Endothelial cell of umbilical vein (primary cell): ENCODE results near the gene MLX.

ENCODE experiments used
- CTCF ChIP-seq, 2 donors: IDR thresholded peaks; 1 replicate in 1 of 2; 2 replicates in 1 of 2; pipeline ENCODE4 v1.5.1; 2011; ENCODE audit warnings: low read length in 2 of 2, mild to moderate bottlenecking in 2 of 2, moderate library complexity in 2 of 2, control low read depth in 1 of 2, inconsistent platforms in 1 of 2, low read depth in 1 of 2; ENCODE audit not compliant: insufficient read depth in 1 of 2; ENCODE audit errors: extremely low read depth in 1 of 2
- JUN ChIP-seq: IDR thresholded peaks from 2 replicates; pipeline ENCODE4 v1.6.1; 2011; ENCODE audit warnings: borderline replicate concordance, low read depth; ENCODE audit not compliant: insufficient read length, insufficient read depth
- POLR2A ChIP-seq: IDR thresholded peaks from 2 replicates; pipeline ENCODE4 v1.6.1; 2012; ENCODE audit warnings: low read depth, mild to moderate bottlenecking, control low read depth, low read length

- no peak for TF ChIP-seq CTCF (IDR thresholded peaks at IDR 0.05; ENCODE audit: extremely low read depth in 1 of 2, insufficient read depth in 1 of 2, low read depth in 1 of 2, low read length in 2 of 2)
- TF ChIP-seq POLR2A, result no peak
- no peak for TF ChIP-seq JUN
Measured at GRCh38 chr17:42574463-42574862, 7.6 kb downstream of the MLX start.
